DND-41 (cell line): Measurements from ENCODE around the gene LPCAT3.

ENCODE experiments used
- EZH2 ChIP-seq: IDR thresholded peaks from 3 replicates; pipeline ENCODE4 v1.6.1; 2012; ENCODE audit warnings: borderline replicate concordance, low read depth, mild to moderate bottlenecking, moderate library complexity, low read length, inconsistent platforms; ENCODE audit not compliant: severe bottlenecking
- TF ChIP-seq, protein P1 (sequence below): IDR thresholded peaks from 2 replicates; pipeline ENCODE4 v1.5.1; 2012; ENCODE audit warnings: borderline replicate concordance, low read length, moderate library complexity, mild to moderate bottlenecking; ENCODE audit not compliant: poor library complexity, severe bottlenecking; ENCODE audit errors: extremely low read depth

DNA sequence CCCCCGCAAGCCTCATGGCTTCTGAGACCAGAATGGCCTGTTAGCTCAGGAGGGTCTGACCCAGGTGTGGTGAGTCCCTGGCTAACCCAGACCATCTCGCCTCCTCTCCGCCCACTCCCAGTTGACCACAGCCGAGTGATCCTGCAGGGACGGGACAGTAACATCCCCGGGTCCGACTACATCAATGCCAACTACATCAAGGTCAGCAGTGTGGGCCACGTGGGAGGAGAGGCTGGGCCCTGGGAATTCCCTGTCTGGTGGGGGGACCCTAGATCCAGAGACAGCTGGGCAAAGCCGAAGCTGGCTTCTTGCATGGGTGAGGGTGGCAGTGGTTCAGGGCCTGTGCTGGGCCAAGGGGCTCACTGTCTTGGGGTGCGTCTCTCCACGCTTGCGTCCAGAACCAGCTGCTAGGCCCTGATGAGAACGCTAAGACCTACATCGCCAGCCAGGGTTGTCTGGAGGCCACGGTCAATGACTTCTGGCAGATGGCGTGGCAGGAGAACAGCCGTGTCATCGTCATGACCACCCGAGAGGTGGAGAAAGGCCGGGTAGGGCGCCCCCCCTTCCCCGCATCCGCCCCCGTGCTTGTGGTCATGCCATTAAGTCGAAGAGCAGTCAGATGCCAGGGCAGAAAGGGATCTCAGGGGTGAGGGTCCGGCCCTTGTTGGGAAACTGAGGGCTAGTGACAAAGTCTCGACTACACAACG, 62.1 kb downstream of the LPCAT3 start:
- TF ChIP-seq, protein P1, sequence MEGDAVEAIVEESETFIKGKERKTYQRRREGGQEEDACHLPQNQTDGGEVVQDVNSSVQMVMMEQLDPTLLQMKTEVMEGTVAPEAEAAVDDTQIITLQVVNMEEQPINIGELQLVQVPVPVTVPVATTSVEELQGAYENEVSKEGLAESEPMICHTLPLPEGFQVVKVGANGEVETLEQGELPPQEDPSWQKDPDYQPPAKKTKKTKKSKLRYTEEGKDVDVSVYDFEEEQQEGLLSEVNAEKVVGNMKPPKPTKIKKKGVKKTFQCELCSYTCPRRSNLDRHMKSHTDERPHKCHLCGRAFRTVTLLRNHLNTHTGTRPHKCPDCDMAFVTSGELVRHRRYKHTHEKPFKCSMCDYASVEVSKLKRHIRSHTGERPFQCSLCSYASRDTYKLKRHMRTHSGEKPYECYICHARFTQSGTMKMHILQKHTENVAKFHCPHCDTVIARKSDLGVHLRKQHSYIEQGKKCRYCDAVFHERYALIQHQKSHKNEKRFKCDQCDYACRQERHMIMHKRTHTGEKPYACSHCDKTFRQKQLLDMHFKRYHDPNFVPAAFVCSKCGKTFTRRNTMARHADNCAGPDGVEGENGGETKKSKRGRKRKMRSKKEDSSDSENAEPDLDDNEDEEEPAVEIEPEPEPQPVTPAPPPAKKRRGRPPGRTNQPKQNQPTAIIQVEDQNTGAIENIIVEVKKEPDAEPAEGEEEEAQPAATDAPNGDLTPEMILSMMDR, result no peak
- no peak for TF ChIP-seq EZH2
